HepG2 (cell line): ENCODE measurements around the gene CNPPD1. TPM values are rescaled to one million over a fixed set of nuclear protein-coding genes. Genes with fewer than 3 reads are reported as not detected.

Experiments
- ATF4 ChIP-seq, 2 experiments: fragments of 450-650 bp in 1 of 2; sonication (generic) in 1 of 2; formaldehyde crosslinking; IDR thresholded peaks; 2 replicates each; pipeline versions ENCODE4 v1.5.0 to v1.8.0; 2020 to 2022; ENCODE audit warnings: mild to moderate bottlenecking in 1 of 2, missing genetic modification reagents in 1 of 2
- DR1 ChIP-seq: sonication (generic); formaldehyde crosslinking; IDR thresholded peaks from 2 replicates; pipeline ENCODE4 v1.8.0; 2021; ENCODE audit warnings: mild to moderate bottlenecking, missing genetic modification reagents, inconsistent platforms
- ETV5 ChIP-seq: IDR thresholded peaks from 2 replicates; pipeline ENCODE4 v1.6.1; 2018; ENCODE audit warnings: missing biosample characterization, missing genetic modification reagents, inconsistent platforms, borderline replicate concordance
- SKI ChIP-seq: fragments of 450-650 bp; IDR thresholded peaks from one replicate; pipeline ENCODE4 v1.6.1; 2018; ENCODE audit warnings: mild to moderate bottlenecking; ENCODE audit not compliant: partially characterized antibody
- ZIK1 ChIP-seq: sonication (generic); formaldehyde crosslinking; IDR thresholded peaks from 2 replicates; pipeline ENCODE4 v1.5.0; 2020; ENCODE audit warnings: mild to moderate bottlenecking, low read depth, missing genetic modification reagents, borderline replicate concordance
- polyA plus RNA-seq, 8 experiments: library from polyadenylated mRNA; depleted of rRNA in 3 of 8; stranded (reverse) in 7 of 8; unstranded in 1 of 8; fragments of >200 nt; fragmentation: Illumina TruSeq in 4 of 8; extraction: Trizol in 4 of 8; gene quantifications; 2 replicates each; pipeline versions ENCODE4 v1.2.1 to v1.2.3, GENCODE V29; 2011 to 2016; ENCODE audit warnings: low read depth in 4 of 8, missing spikeins in 1 of 8, mixed read lengths in 1 of 8; ENCODE audit not compliant: insufficient read depth in 1 of 8
- total RNA-seq, 5 experiments: library from RNA; depleted of rRNA; stranded (reverse); fragments of >200 nt; fragmentation: Illumina TruSeq; extraction: Trizol; gene quantifications; 2 replicates each; pipeline ENCODE4 v1.2.3, GENCODE V29; 2016; ENCODE audit warnings: low read depth in 1 of 5
- TF ChIP-seq, protein P1 (sequence below): sonication (generic); formaldehyde crosslinking; IDR thresholded peaks from 2 replicates; pipeline ENCODE4 v1.4.0; 2020; ENCODE audit warnings: low read depth, missing genetic modification reagents
- TF ChIP-seq, protein P2 (sequence below): sonication (generic); formaldehyde crosslinking; IDR thresholded peaks from 2 replicates; pipeline ENCODE4 v1.5.1; 2020; ENCODE audit warnings: mild to moderate bottlenecking, missing genetic modification reagents, moderate library complexity
- TF ChIP-seq, protein P3 (sequence below): IDR thresholded peaks from 2 replicates; pipeline ENCODE4 v1.6.1; 2012; ENCODE audit warnings: low read length, improper control_type of control experiment
- TF ChIP-seq, protein P4 (sequence below): sonication (generic); formaldehyde crosslinking; IDR thresholded peaks from 2 replicates; pipeline ENCODE4 v1.4.0; 2020; ENCODE audit warnings: missing genetic modification reagents
- TF ChIP-seq, protein P5 (sequence below): sonication (generic); formaldehyde crosslinking; conservative IDR thresholded peaks from 2 replicates; pipeline ENCODE4 v1.4.0; 2020; ENCODE audit warnings: missing genetic modification reagents
- TF ChIP-seq, protein P6 (sequence below): sonication (generic); formaldehyde crosslinking; IDR thresholded peaks from 2 replicates; pipeline ENCODE4 v1.4.0; 2020; ENCODE audit warnings: missing genetic modification reagents

Gene CNPPD1
- total and polyA plus RNA-seq, 2 of the 13 experiments (the other 11 are each of a cell fraction or from before 2014, with no cell fraction given) = 35.5 to 49.4 TPM

GRCh38 chr2:219177552-219178376 is 1.0 kb upstream of the CNPPD1 start, which contains the start of gene RETREG2 (continued):
- TF ChIP-seq, protein P1, sequence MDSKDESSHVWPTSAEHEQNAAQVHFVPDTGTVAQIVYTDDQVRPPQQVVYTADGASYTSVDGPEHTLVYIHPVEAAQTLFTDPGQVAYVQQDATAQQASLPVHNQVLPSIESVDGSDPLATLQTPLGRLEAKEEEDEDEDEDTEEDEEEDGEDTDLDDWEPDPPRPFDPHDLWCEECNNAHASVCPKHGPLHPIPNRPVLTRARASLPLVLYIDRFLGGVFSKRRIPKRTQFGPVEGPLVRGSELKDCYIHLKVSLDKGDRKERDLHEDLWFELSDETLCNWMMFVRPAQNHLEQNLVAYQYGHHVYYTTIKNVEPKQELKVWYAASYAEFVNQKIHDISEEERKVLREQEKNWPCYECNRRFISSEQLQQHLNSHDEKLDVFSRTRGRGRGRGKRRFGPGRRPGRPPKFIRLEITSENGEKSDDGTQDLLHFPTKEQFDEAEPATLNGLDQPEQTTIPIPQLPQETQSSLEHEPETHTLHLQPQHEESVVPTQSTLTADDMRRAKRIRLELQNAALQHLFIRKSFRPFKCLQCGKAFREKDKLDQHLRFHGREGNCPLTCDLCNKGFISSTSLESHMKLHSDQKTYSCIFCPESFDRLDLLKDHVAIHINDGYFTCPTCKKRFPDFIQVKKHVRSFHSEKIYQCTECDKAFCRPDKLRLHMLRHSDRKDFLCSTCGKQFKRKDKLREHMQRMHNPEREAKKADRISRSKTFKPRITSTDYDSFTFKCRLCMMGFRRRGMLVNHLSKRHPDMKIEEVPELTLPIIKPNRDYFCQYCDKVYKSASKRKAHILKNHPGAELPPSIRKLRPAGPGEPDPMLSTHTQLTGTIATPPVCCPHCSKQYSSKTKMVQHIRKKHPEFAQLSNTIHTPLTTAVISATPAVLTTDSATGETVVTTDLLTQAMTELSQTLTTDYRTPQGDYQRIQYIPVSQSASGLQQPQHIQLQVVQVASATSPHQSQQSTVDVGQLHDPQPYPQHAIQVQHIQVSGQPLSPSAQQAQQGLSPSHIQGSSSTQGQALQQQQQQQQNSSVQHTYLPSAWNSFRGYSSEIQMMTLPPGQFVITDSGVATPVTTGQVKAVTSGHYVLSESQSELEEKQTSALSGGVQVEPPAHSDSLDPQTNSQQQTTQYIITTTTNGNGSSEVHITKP (CRISPR knock-in tag) = no peak
- TF ChIP-seq, protein P2, sequence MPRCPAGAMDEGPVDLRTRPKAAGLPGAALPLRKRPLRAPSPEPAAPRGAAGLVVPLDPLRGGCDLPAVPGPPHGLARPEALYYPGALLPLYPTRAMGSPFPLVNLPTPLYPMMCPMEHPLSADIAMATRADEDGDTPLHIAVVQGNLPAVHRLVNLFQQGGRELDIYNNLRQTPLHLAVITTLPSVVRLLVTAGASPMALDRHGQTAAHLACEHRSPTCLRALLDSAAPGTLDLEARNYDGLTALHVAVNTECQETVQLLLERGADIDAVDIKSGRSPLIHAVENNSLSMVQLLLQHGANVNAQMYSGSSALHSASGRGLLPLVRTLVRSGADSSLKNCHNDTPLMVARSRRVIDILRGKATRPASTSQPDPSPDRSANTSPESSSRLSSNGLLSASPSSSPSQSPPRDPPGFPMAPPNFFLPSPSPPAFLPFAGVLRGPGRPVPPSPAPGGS (CRISPR knock-in tag) = peak; percentile 53; the same call in 1 of the 2 replicates
- TF ChIP-seq, protein P3, sequence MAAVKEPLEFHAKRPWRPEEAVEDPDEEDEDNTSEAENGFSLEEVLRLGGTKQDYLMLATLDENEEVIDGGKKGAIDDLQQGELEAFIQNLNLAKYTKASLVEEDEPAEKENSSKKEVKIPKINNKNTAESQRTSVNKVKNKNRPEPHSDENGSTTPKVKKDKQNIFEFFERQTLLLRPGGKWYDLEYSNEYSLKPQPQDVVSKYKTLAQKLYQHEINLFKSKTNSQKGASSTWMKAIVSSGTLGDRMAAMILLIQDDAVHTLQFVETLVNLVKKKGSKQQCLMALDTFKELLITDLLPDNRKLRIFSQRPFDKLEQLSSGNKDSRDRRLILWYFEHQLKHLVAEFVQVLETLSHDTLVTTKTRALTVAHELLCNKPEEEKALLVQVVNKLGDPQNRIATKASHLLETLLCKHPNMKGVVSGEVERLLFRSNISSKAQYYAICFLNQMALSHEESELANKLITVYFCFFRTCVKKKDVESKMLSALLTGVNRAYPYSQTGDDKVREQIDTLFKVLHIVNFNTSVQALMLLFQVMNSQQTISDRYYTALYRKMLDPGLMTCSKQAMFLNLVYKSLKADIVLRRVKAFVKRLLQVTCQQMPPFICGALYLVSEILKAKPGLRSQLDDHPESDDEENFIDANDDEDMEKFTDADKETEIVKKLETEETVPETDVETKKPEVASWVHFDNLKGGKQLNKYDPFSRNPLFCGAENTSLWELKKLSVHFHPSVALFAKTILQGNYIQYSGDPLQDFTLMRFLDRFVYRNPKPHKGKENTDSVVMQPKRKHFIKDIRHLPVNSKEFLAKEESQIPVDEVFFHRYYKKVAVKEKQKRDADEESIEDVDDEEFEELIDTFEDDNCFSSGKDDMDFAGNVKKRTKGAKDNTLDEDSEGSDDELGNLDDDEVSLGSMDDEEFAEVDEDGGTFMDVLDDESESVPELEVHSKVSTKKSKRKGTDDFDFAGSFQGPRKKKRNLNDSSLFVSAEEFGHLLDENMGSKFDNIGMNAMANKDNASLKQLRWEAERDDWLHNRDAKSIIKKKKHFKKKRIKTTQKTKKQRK = no peak
- TF ChIP-seq, protein P4, sequence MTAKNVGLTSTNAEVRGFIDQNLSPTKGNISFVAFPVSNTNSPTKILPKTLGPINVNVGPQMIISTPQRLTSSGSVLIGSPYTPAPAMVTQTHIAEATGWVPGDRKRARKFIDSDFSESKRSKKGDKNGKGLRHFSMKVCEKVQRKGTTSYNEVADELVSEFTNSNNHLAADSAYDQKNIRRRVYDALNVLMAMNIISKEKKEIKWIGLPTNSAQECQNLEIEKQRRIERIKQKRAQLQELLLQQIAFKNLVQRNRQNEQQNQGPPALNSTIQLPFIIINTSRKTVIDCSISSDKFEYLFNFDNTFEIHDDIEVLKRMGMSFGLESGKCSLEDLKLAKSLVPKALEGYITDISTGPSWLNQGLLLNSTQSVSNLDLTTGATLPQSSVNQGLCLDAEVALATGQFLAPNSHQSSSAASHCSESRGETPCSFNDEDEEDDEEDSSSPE (CRISPR knock-in tag) = no peak; the same call in 1 of the 2 replicates
- peak; percentile 81 for TF ChIP-seq DR1
- TF ChIP-seq, protein P5, sequence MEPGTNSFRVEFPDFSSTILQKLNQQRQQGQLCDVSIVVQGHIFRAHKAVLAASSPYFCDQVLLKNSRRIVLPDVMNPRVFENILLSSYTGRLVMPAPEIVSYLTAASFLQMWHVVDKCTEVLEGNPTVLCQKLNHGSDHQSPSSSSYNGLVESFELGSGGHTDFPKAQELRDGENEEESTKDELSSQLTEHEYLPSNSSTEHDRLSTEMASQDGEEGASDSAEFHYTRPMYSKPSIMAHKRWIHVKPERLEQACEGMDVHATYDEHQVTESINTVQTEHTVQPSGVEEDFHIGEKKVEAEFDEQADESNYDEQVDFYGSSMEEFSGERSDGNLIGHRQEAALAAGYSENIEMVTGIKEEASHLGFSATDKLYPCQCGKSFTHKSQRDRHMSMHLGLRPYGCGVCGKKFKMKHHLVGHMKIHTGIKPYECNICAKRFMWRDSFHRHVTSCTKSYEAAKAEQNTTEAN (CRISPR knock-in tag) = 0 out of 2 replicates have a peak, but pooled peaks have one; percentile 20
- peak; percentile 64 for TF ChIP-seq SKI
- TF ChIP-seq, protein P6, sequence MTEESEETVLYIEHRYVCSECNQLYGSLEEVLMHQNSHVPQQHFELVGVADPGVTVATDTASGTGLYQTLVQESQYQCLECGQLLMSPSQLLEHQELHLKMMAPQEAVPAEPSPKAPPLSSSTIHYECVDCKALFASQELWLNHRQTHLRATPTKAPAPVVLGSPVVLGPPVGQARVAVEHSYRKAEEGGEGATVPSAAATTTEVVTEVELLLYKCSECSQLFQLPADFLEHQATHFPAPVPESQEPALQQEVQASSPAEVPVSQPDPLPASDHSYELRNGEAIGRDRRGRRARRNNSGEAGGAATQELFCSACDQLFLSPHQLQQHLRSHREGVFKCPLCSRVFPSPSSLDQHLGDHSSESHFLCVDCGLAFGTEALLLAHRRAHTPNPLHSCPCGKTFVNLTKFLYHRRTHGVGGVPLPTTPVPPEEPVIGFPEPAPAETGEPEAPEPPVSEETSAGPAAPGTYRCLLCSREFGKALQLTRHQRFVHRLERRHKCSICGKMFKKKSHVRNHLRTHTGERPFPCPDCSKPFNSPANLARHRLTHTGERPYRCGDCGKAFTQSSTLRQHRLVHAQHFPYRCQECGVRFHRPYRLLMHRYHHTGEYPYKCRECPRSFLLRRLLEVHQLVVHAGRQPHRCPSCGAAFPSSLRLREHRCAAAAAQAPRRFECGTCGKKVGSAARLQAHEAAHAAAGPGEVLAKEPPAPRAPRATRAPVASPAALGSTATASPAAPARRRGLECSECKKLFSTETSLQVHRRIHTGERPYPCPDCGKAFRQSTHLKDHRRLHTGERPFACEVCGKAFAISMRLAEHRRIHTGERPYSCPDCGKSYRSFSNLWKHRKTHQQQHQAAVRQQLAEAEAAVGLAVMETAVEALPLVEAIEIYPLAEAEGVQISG (CRISPR knock-in tag) = peak; percentile 87
- TF ChIP-seq ZIK1 (CRISPR knock-in tag) = peak; percentile 90
- TF ChIP-seq ATF4 (CRISPR knock-in tag; IDR thresholded peaks at IDR 0.05) = peak in 1 of 2 experiments; percentile 83; a peak in 2 of 4 replicates
- peak; percentile 51; the same call in 1 of the 2 replicates for TF ChIP-seq ETV5
